Stomach (tissue), 9 donors: ENCODE results near the gene ZNF524. TPM values are rescaled to one million over a fixed set of nuclear protein-coding genes. Genes with fewer than 3 reads are reported as not detected.

Experiments used
- DNase-seq, 2 donors: peaks; one replicate each; pipeline versions ENCODE4 v3.0.0 to v3.0.0-alpha.2; 2013 to 2019
- H3K27ac ChIP-seq, 5 donors: fragments of 200-600 bp in 4 of 5; sonication (generic) in 4 of 5; one replicate each; pipeline ENCODE4 v1.5.1; 2013 to 2019; ENCODE audit warnings: mild to moderate bottlenecking in 1 of 5, moderate library complexity in 1 of 5
- H3K27me3 ChIP-seq, 3 donors: fragments of 200-600 bp; sonication (generic); one replicate each; pipeline ENCODE4 v1.5.1; 2017 to 2019; ENCODE audit warnings: mixed run types in 1 of 3
- H3K36me3 ChIP-seq, 4 donors: fragments of 200-600 bp; sonication (generic); 1 replicate in 3 of 4; 2 replicates in 1 of 4; pipeline ENCODE4 v1.5.1; 2016 to 2019
- H3K4me1 ChIP-seq, 4 donors: fragments of 200-600 bp; sonication (generic); one replicate each; pipeline ENCODE4 v1.5.1; 2016 to 2019
- H3K4me3 ChIP-seq, 4 donors: fragments of 200-600 bp; sonication (generic) in 3 of 4; one replicate each; pipeline ENCODE4 v1.5.1; 2016 to 2019; ENCODE audit warnings: mild to moderate bottlenecking in 1 of 4
- H3K9me3 ChIP-seq, 4 donors: fragments of 200-600 bp; sonication (generic); one replicate each; pipeline ENCODE4 v1.5.1; 2016 to 2019
- EP300 ChIP-seq: sonication (generic); formaldehyde crosslinking; IDR thresholded peaks from one replicate; pipeline ENCODE4 v1.6.1; 2017; ENCODE audit warnings: antibody characterized with exemption
- POLR2A ChIP-seq, 4 donors: fragments of 450-650 bp; IDR thresholded peaks; one replicate each; pipeline ENCODE4 v1.6.1; 2016; ENCODE audit warnings: antibody characterized with exemption in 4 of 4, control low read depth in 2 of 4, mild to moderate bottlenecking in 1 of 4, moderate library complexity in 1 of 4
- POLR2AphosphoS5 ChIP-seq, 3 donors: sonication (generic); formaldehyde crosslinking; IDR thresholded peaks; one replicate each; pipeline ENCODE4 v1.6.1; 2016; ENCODE audit warnings: antibody characterized with exemption in 3 of 3
- WGBS, 5 donors: extraction: QIAGEN DNeasy Blood & Tissue Kit in 3 of 5; methylation state at CpG; one replicate each; pipeline versions ENCODE4 v1.1.5 to v1.1.7; 2013 to 2018; 5-methylcytosine and 5-hydroxymethylcytosine counted together
- intact Hi-C: fragments of 100-400 bp; cut with DNase I; formaldehyde crosslinking; loops from one replicate; pipeline ENCODE4 v1.15.1; 2023; ENCODE audit warnings: low total_unique reads
- polyA plus RNA-seq, 3 donors: library from polyadenylated mRNA; stranded (reverse); fragments of 200-250 nt; gene quantifications; one replicate each; pipeline ENCODE4 v1.2.3, GENCODE V29; 2013
- total RNA-seq, 5 donors: library from RNA; depleted of rRNA; stranded (reverse); fragments of >200 nt; gene quantifications; one replicate each; pipeline versions ENCODE4 v1.1.0 to v1.2.3, GENCODE V29; 2014 to 2016
- TF ChIP-seq, protein P1 (sequence below), 7 experiments: fragments of 450-650 bp in 4 of 7; fragments of 200-600 bp in 3 of 7; sonication (generic) in 3 of 7; IDR thresholded peaks; one replicate each; pipeline ENCODE4 v1.5.1; 2016 to 2019; ENCODE audit warnings: antibody characterized with exemption in 7 of 7, control low read depth in 2 of 7, mild to moderate bottlenecking in 1 of 7
- donor health status: healthy with polysubstance abuse.
- donor health status: Bipolar disorder and iron deficiency.
- donor health status: healthy.

ZNF524 gene
- total and polyA plus RNA-seq, 8 donors = 2.9 to 70.7 (median 53.6) TPM

DNA sequence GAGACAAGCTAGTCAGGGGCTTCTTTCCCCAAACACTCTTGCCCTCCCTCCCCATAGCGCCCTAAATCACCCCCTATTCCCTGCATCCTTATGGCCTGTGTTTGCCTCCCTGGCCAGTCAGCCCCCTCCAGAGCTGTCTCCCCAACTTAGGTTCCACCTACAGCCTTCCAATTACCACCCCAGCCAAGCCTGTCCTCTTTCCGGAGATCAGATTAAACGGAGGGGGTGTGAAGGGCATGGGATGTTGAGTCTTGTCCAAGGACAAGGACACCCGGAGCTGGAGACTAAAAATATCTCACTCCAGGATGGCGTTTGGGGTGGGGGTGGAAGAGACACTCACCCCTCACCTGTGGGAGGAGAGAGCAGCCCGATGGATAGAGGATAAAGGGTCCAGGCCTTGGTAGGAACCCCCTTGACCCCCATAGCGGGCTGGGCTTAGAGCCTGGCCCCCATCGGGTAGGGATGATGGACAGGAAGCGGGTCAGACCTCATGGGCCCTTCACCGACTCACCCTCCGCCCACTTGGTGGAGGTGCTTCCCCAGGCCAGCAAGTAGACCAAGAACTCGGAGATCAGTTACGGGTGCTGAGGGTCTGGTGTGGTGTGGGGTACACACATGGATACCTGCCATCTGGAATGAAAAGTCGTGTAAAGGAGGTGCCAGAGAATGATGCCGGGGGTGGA, 11.4 kb downstream of the ZNF524 start:
- no peak overlapping the region for H3K4me3 ChIP-seq
- TF ChIP-seq POLR2AphosphoS5 (IDR thresholded peaks at IDR 0.05) = no peak
- no peak for TF ChIP-seq EP300
- TF ChIP-seq, protein P1, sequence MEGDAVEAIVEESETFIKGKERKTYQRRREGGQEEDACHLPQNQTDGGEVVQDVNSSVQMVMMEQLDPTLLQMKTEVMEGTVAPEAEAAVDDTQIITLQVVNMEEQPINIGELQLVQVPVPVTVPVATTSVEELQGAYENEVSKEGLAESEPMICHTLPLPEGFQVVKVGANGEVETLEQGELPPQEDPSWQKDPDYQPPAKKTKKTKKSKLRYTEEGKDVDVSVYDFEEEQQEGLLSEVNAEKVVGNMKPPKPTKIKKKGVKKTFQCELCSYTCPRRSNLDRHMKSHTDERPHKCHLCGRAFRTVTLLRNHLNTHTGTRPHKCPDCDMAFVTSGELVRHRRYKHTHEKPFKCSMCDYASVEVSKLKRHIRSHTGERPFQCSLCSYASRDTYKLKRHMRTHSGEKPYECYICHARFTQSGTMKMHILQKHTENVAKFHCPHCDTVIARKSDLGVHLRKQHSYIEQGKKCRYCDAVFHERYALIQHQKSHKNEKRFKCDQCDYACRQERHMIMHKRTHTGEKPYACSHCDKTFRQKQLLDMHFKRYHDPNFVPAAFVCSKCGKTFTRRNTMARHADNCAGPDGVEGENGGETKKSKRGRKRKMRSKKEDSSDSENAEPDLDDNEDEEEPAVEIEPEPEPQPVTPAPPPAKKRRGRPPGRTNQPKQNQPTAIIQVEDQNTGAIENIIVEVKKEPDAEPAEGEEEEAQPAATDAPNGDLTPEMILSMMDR (IDR thresholded peaks at IDR 0.05) = no peak
- no peak for TF ChIP-seq POLR2A (IDR thresholded peaks at IDR 0.05)
- no peak for DNase-seq
- H3K27ac ChIP-seq = no peak overlapping the region
- no peaks in the 10 kb centered on the region for H3K27me3 ChIP-seq
- WGBS, 5 donors = 72 to 79% (median 77%) methylated on average over 14 to 15 of the region's 15 CpGs
- intact Hi-C loops = loop anchor here (5.0 kb wide), 1 partner anchor 99 kb away; no protein-coding TSS in a partner anchor
- H3K36me3 ChIP-seq = peaks cover 13 to 69% (median 58%) of the 10 kb centered on the region in 4 donors
- H3K4me1 ChIP-seq = peaks cover 5 to 65% (median 25%) of the 10 kb centered on the region in 4 donors
- no peaks in the 10 kb centered on the region for H3K9me3 ChIP-seq

DNA sequence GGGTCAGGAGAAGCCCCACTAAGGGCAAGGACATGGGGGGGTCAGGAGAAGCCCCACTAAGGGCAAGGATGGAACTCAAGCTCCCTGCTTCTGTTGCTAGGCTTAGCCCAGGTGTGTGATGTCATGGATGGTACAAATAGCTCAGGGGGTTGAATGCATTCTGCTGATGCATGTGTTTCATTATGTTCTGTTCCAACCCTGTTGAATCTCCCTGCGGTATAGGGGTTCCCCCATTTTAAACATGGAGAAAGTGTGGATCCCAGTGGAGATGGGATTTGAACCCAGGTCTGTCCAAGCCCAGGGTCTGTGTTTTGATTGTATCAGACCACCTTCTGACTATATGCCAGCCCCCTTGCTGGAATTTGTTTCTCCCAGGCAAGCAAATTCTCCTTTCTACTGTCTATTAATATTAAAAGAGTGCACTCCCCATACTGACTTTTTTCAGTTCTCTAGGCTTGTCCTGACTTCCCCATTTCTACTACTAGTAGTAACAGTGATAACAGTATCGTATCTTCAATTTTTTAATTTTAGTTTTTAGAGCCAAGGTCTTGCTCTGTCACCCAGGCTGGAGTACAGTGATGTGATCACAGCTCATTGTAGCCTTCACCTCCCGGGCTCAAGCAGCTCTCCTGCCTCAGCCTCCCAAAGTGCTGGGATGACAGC, 12.0 kb downstream of the ZNF524 start:
- Histone ChIP-seq H3K4me1 (peaks cover 0 to 58% (median 19%) of the 10 kb centered on the region in 4 donors), H3K9me3 (no peaks in the 10 kb centered on the region), H3K4me3 (no peak overlapping the region), H3K27me3 (no peaks in the 10 kb centered on the region), H3K36me3 (peaks cover 16 to 74% (median 62%) of the 10 kb centered on the region in 4 donors), H3K27ac (no peak overlapping the region)
- DNase-seq = no peak
- no peak for TF ChIP-seq POLR2A (IDR thresholded peaks at IDR 0.05)
- no peak for TF ChIP-seq EP300
- TF ChIP-seq POLR2AphosphoS5 (IDR thresholded peaks at IDR 0.05) = no peak
- TF ChIP-seq, protein P1 (IDR thresholded peaks at IDR 0.05) = no peak
- intact Hi-C loops = loop anchor here (5.0 kb wide), 1 partner anchor 100 kb away; no protein-coding TSS in a partner anchor
- 80 to 93% (median 83%) methylated on average over 3 of the region's 3 CpGs for WGBS, 5 donors

DNA sequence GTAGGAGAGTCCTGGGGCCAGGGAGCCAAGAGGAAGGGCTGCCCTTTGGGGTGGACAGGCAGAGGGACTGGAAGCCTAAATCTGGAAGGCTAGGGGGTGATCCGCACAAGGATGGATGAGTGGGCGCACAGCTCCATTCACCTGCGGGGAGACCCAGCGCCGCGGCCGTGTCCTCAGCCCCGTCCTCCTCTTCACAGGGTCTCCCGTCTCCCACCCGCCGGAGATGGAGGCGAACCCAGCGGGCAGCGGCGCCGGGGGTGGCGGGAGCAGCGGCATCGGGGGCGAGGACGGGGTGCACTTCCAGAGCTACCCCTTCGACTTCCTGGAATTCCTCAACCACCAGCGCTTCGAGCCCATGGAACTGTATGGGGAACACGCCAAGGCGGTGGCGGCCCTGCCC, 13.3 kb downstream of the ZNF524 start:
- DNase-seq = no peak
- WGBS, 5 donors = 93 to 96% (median 94%) methylated on average over 9 to 27 of the region's 27 CpGs
- no peak overlapping the region for H3K4me3 ChIP-seq
- peaks cover 16 to 78% (median 71%) of the 10 kb centered on the region in 4 donors for H3K36me3 ChIP-seq
- H3K4me1 ChIP-seq = peaks cover 0 to 50% (median 12%) of the 10 kb centered on the region in 4 donors
- TF ChIP-seq POLR2A (IDR thresholded peaks at IDR 0.05) = no peak
- TF ChIP-seq POLR2AphosphoS5 (IDR thresholded peaks at IDR 0.05) = no peak
- TF ChIP-seq, protein P1 (IDR thresholded peaks at IDR 0.05) = no peak
- no peak for TF ChIP-seq EP300
- no peaks in the 10 kb centered on the region for H3K9me3 ChIP-seq
- intact Hi-C loops = loop anchor here (5.0 kb wide), 1 partner anchor 101 kb away; no protein-coding TSS in a partner anchor
- H3K27me3 ChIP-seq = no peaks in the 10 kb centered on the region
- H3K27ac ChIP-seq = no peak overlapping the region

DNA sequence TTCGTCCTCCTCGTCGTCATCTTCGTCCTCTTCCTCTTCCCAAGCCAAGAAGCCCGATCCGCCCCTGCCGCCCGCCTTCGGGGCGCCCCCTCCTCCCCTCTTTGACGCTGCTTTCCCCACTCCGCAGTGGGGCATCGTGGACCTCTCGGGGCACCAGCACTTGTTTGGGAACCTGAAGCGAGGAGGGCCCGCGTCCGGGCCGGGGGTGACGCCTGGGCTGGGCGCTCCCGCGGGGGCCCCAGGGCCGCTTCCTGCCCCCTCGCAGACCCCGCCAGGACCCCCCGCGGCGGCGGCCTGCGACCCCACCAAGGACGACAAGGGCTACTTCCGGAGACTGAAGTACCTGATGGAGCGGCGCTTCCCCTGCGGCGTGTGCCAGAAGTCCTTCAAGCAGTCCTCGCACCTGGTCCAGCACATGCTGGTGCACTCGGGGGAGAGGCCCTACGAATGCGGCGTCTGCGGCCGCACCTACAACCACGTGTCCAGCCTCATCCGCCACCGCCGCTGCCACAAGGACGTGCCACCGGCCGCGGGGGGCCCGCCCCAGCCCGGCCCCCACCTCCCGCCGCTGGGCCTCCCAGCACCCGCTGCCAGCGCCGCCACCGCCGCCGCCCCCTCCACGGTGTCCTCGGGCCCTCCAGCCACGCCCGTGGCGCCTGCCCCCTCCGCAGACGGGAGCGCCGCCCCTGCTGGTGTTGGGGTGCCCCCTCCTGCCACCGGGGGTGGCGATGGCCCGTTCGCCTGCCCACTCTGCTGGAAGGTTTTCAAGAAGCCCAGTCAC, 14.0 kb downstream of the ZNF524 start:
- intact Hi-C loops = loop anchor here (5.0 kb wide), 1 partner anchor 102 kb away; no protein-coding TSS in a partner anchor
- no peak overlapping the region for H3K27ac ChIP-seq
- H3K36me3 ChIP-seq = peaks cover 16 to 72% (median 68%) of the 10 kb centered on the region in 4 donors
- DNase-seq = no peak
- no peaks in the 10 kb centered on the region for H3K9me3 ChIP-seq
- H3K27me3 ChIP-seq = no peaks in the 10 kb centered on the region
- TF ChIP-seq POLR2A (IDR thresholded peaks at IDR 0.05) = no peak
- no peak for TF ChIP-seq EP300
- TF ChIP-seq, protein P1 (IDR thresholded peaks at IDR 0.05) = no peak
- no peak for TF ChIP-seq POLR2AphosphoS5 (IDR thresholded peaks at IDR 0.05)
- H3K4me1 ChIP-seq = peaks cover under 1 to 50% (median 15%) of the 10 kb centered on the region in 4 donors
- 91 to 95% (median 94%) methylated on average over 19 to 75 of the region's 75 CpGs for WGBS, 5 donors
- no peak overlapping the region for H3K4me3 ChIP-seq
